HepG2 (cell line): Measurements from ENCODE around the gene MRPL28. TPM values are rescaled to one million over a fixed set of nuclear protein-coding genes. Genes with fewer than 3 reads are reported as not detected.

Experiments used
- SSRP1 ChIP-seq: IDR thresholded peaks from 2 replicates; pipeline ENCODE4 v1.6.1; 2016; ENCODE audit warnings: control low read depth
- TRIM24 ChIP-seq: sonication (generic); formaldehyde crosslinking; IDR thresholded peaks from 2 replicates; pipeline ENCODE4 v1.8.0; 2022; ENCODE audit warnings: mild to moderate bottlenecking, missing genetic modification reagents
- ZNF281 ChIP-seq: sonication (generic); formaldehyde crosslinking; IDR thresholded peaks from 2 replicates; pipeline ENCODE4 v1.4.0; 2020; ENCODE audit warnings: missing genetic modification reagents, borderline replicate concordance
- ZNF407 ChIP-seq: sonication (generic); formaldehyde crosslinking; IDR thresholded peaks from one replicate; pipeline ENCODE4 v1.5.1; 2020; ENCODE audit warnings: mild to moderate bottlenecking, missing genetic modification reagents; ENCODE audit errors: not compliant biosample characterization
- ZNF446 ChIP-seq: sonication (generic); formaldehyde crosslinking; IDR thresholded peaks from 2 replicates; pipeline ENCODE4 v1.5.0; 2020; ENCODE audit warnings: mild to moderate bottlenecking, missing genetic modification reagents
- polyA plus RNA-seq, 8 experiments: library from polyadenylated mRNA; depleted of rRNA in 3 of 8; stranded (reverse) in 7 of 8; unstranded in 1 of 8; fragments of >200 nt; fragmentation: Illumina TruSeq in 4 of 8; extraction: Trizol in 4 of 8; gene quantifications; 2 replicates each; pipeline versions ENCODE4 v1.2.1 to v1.2.3, GENCODE V29; 2011 to 2016; ENCODE audit warnings: low read depth in 4 of 8, missing spikeins in 1 of 8, mixed read lengths in 1 of 8; ENCODE audit not compliant: insufficient read depth in 1 of 8
- total RNA-seq, 5 experiments: library from RNA; depleted of rRNA; stranded (reverse); fragments of >200 nt; fragmentation: Illumina TruSeq; extraction: Trizol; gene quantifications; 2 replicates each; pipeline ENCODE4 v1.2.3, GENCODE V29; 2016; ENCODE audit warnings: low read depth in 1 of 5
- TF ChIP-seq, protein P1 (sequence below): sonication (generic); formaldehyde crosslinking; IDR thresholded peaks from 2 replicates; pipeline ENCODE4 v1.5.0; 2020; ENCODE audit warnings: mild to moderate bottlenecking, missing genetic modification reagents
- TF ChIP-seq, protein P2 (sequence below): IDR thresholded peaks from 2 replicates; pipeline ENCODE4 v1.6.1; 2012; ENCODE audit warnings: low read length, improper control_type of control experiment

The MRPL28 gene
- total and polyA plus RNA-seq, 2 of the 13 experiments (the other 11 are each of a cell fraction or from before 2014, with no cell fraction given), result 114 to 135 TPM

GRCh38 chr16:379183-379960 is 9.0 kb upstream of the MRPL28 start (continued):
- TF ChIP-seq ZNF407 (CRISPR knock-in tag) (no peak), ZNF281 (no peak), SSRP1 (no peak), TRIM24 (no peak), ZNF446 (CRISPR knock-in tag) (no peak)
- TF ChIP-seq, protein P1, sequence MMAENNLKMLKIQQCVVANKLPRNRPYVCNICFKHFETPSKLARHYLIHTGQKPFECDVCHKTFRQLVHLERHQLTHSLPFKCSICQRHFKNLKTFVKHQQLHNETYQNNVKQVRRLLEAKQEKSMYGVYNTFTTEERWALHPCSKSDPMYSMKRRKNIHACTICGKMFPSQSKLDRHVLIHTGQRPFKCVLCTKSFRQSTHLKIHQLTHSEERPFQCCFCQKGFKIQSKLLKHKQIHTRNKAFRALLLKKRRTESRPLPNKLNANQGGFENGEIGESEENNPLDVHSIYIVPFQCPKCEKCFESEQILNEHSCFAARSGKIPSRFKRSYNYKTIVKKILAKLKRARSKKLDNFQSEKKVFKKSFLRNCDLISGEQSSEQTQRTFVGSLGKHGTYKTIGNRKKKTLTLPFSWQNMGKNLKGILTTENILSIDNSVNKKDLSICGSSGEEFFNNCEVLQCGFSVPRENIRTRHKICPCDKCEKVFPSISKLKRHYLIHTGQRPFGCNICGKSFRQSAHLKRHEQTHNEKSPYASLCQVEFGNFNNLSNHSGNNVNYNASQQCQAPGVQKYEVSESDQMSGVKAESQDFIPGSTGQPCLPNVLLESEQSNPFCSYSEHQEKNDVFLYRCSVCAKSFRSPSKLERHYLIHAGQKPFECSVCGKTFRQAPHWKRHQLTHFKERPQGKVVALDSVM, result no peak
- TF ChIP-seq, protein P2, sequence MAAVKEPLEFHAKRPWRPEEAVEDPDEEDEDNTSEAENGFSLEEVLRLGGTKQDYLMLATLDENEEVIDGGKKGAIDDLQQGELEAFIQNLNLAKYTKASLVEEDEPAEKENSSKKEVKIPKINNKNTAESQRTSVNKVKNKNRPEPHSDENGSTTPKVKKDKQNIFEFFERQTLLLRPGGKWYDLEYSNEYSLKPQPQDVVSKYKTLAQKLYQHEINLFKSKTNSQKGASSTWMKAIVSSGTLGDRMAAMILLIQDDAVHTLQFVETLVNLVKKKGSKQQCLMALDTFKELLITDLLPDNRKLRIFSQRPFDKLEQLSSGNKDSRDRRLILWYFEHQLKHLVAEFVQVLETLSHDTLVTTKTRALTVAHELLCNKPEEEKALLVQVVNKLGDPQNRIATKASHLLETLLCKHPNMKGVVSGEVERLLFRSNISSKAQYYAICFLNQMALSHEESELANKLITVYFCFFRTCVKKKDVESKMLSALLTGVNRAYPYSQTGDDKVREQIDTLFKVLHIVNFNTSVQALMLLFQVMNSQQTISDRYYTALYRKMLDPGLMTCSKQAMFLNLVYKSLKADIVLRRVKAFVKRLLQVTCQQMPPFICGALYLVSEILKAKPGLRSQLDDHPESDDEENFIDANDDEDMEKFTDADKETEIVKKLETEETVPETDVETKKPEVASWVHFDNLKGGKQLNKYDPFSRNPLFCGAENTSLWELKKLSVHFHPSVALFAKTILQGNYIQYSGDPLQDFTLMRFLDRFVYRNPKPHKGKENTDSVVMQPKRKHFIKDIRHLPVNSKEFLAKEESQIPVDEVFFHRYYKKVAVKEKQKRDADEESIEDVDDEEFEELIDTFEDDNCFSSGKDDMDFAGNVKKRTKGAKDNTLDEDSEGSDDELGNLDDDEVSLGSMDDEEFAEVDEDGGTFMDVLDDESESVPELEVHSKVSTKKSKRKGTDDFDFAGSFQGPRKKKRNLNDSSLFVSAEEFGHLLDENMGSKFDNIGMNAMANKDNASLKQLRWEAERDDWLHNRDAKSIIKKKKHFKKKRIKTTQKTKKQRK, result no peak
